ENCODE measurements around the gene S100A7. TPM values are rescaled to one million over a fixed set of nuclear protein-coding genes. Genes with fewer than 3 reads are reported as not detected.

The S100A7 gene
- total and polyA plus RNA-seq, 2 donors (not counting 1 experiment from before 2014, with no cell fraction given): not detected

DNA sequence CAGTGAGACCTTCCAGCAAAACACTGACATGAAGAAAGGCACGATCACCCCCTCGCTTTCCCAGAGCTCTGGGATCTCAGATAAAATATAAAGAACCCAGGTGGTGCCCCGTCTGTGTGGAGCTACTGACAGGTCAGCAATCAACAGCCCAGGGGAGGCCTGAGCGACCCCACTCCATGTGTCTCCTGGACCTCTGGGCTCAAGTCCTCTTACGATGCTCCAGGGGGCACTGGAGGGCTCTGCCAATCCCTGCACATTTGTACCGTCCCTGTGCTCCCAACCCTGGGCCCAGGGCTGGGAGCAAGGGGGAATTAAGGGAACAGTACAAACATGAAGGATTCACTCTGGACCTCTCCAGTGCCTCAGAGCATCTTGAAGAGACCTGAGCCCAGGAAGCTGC, 31.7 kb downstream of the S100A7 start:
- Histone ChIP-seq H3K4me1 (ENCODE audit: control insufficient read depth, extremely low read depth, insufficient read depth, low read length) (no peaks in the 10 kb centered on the region), H3K4me3 (replicated peaks in 1 of 4; ENCODE audit: control extremely low read depth in 1 of 4, insufficient read depth in 1 of 4, low read depth in 3 of 4, low read length in 4 of 4) (no peak overlapping the region), H3K79me2 (ENCODE audit: control insufficient read depth, insufficient read depth, low read length) (no peaks in the 10 kb centered on the region), H2AFZ (ENCODE audit: low read length) (no peak overlapping the region), H3K9ac (ENCODE audit: insufficient read depth, low read length) (no peak overlapping the region), H3K27me3 (ENCODE audit: control insufficient read depth, insufficient read depth, low read length) (no peaks in the 10 kb centered on the region), H4K20me1 (ENCODE audit: control insufficient read depth, extremely low read depth, insufficient read depth, low read length) (no peaks in the 10 kb centered on the region), H3K4me2 (ENCODE audit: extremely low read depth, insufficient read depth, low read length) (no peak overlapping the region), H3K27ac (ENCODE audit: insufficient read depth, low read length) (no peak overlapping the region), H3K36me3 (ENCODE audit: control insufficient read depth, insufficient read depth, low read length) (no peaks in the 10 kb centered on the region), H3K9me3 (ENCODE audit: control insufficient read depth, insufficient read depth, low read depth, low read length) (no peaks in the 10 kb centered on the region)
- TF ChIP-seq, protein P1, sequence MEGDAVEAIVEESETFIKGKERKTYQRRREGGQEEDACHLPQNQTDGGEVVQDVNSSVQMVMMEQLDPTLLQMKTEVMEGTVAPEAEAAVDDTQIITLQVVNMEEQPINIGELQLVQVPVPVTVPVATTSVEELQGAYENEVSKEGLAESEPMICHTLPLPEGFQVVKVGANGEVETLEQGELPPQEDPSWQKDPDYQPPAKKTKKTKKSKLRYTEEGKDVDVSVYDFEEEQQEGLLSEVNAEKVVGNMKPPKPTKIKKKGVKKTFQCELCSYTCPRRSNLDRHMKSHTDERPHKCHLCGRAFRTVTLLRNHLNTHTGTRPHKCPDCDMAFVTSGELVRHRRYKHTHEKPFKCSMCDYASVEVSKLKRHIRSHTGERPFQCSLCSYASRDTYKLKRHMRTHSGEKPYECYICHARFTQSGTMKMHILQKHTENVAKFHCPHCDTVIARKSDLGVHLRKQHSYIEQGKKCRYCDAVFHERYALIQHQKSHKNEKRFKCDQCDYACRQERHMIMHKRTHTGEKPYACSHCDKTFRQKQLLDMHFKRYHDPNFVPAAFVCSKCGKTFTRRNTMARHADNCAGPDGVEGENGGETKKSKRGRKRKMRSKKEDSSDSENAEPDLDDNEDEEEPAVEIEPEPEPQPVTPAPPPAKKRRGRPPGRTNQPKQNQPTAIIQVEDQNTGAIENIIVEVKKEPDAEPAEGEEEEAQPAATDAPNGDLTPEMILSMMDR (conservative IDR thresholded peaks at IDR 0.05 in 1 of 2, IDR thresholded peaks at IDR 0.05 in 1 of 2; ENCODE audit: low read depth in 1 of 2, low read length in 2 of 2): no peak
- no peak for TF ChIP-seq EZH2 (IDR thresholded peaks at IDR 0.05; ENCODE audit: low read length, missing control alignments)
- no peak for DNase-seq (ENCODE audit: low read depth in 2 of 2)

DNA sequence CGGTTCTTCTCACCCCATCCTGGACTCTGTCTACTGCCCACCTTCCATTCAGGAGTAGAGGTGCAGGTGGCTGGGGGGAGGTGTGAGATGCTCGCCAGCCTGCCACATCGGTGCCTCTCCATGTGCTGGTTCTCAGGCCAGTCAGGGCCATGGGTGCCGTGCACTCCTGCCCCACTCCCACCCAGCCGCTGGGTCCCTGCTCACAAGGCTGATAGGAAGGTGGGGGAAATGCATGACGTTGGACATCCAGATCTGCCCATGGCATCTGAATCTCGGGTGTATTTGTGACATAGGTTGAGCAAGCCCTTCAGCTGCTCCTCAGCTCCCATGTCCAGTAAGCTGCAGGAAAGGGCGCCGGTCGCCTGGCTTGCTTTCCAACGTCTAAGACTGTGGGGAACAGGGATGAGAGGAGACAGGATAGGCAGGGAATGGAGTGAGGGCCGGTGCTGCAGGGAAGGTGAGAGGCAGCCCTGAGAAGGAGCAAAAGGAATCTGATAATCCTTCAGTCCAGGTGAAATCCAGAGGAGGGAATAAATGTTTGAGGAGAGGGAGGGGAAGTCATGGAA, 32.3 kb downstream of the S100A7 start:
- Histone ChIP-seq H3K4me3 (replicated peaks in 1 of 4; ENCODE audit: control extremely low read depth in 1 of 4, insufficient read depth in 1 of 4, low read depth in 3 of 4, low read length in 4 of 4) (no peak overlapping the region), H3K9ac (ENCODE audit: insufficient read depth, low read length) (no peak overlapping the region), H3K4me2 (ENCODE audit: extremely low read depth, insufficient read depth, low read length) (no peak overlapping the region), H4K20me1 (ENCODE audit: control insufficient read depth, extremely low read depth, insufficient read depth, low read length) (no peaks in the 10 kb centered on the region), H3K9me3 (ENCODE audit: control insufficient read depth, insufficient read depth, low read depth, low read length) (no peaks in the 10 kb centered on the region), H3K4me1 (ENCODE audit: control insufficient read depth, extremely low read depth, insufficient read depth, low read length) (no peaks in the 10 kb centered on the region), H3K27me3 (ENCODE audit: control insufficient read depth, insufficient read depth, low read length) (no peaks in the 10 kb centered on the region), H3K27ac (ENCODE audit: insufficient read depth, low read length) (no peak overlapping the region), H3K79me2 (ENCODE audit: control insufficient read depth, insufficient read depth, low read length) (no peaks in the 10 kb centered on the region), H2AFZ (ENCODE audit: low read length) (no peak overlapping the region), H3K36me3 (ENCODE audit: control insufficient read depth, insufficient read depth, low read length) (no peaks in the 10 kb centered on the region)
- no peak for DNase-seq (ENCODE audit: low read depth in 2 of 2)
- no peak for TF ChIP-seq EZH2 (IDR thresholded peaks at IDR 0.05; ENCODE audit: low read length, missing control alignments)
- TF ChIP-seq, protein P1 (conservative IDR thresholded peaks at IDR 0.05 in 1 of 2, IDR thresholded peaks at IDR 0.05 in 1 of 2; ENCODE audit: low read depth in 1 of 2, low read length in 2 of 2): no peak

DNA sequence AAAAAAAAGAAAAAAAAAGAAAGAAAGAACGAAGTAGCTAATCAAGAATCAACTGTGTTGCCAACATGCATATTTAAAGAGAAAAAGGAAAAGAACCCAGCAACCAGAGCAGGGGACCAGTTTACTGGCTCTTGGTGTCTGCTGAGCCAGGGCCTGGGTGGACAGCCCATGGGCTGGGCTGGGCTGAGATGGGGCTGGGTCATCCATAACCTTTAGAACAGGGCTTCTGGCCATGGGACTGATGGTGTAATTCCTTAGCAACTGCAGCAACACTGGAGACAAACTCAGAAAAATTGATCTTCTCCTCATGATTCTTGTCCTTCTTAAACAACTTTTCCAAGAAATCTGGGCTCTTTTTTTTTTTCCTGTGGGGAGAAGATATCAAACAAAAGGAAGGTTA, 33.6 kb downstream of the S100A7 start:
- Histone ChIP-seq H4K20me1 (ENCODE audit: control insufficient read depth, extremely low read depth, insufficient read depth, low read length) (no peaks in the 10 kb centered on the region), H3K9ac (ENCODE audit: insufficient read depth, low read length) (no peak overlapping the region), H3K4me3 (replicated peaks in 1 of 4; ENCODE audit: control extremely low read depth in 1 of 4, insufficient read depth in 1 of 4, low read depth in 3 of 4, low read length in 4 of 4) (no peak overlapping the region), H3K9me3 (ENCODE audit: control insufficient read depth, insufficient read depth, low read depth, low read length) (no peaks in the 10 kb centered on the region), H3K4me2 (ENCODE audit: extremely low read depth, insufficient read depth, low read length) (no peak overlapping the region), H3K4me1 (ENCODE audit: control insufficient read depth, extremely low read depth, insufficient read depth, low read length) (no peaks in the 10 kb centered on the region), H3K79me2 (ENCODE audit: control insufficient read depth, insufficient read depth, low read length) (no peaks in the 10 kb centered on the region), H2AFZ (ENCODE audit: low read length) (no peak overlapping the region), H3K36me3 (ENCODE audit: control insufficient read depth, insufficient read depth, low read length) (no peaks in the 10 kb centered on the region), H3K27me3 (ENCODE audit: control insufficient read depth, insufficient read depth, low read length) (no peaks in the 10 kb centered on the region), H3K27ac (ENCODE audit: insufficient read depth, low read length) (no peak overlapping the region)
- TF ChIP-seq, protein P1 (conservative IDR thresholded peaks at IDR 0.05 in 1 of 2, IDR thresholded peaks at IDR 0.05 in 1 of 2; ENCODE audit: low read depth in 1 of 2, low read length in 2 of 2): no peak
- TF ChIP-seq EZH2 (IDR thresholded peaks at IDR 0.05; ENCODE audit: low read length, missing control alignments): no peak
- DNase-seq (ENCODE audit: low read depth in 2 of 2): no peak
